AG08396 (cell line): ENCODE measurements around the gene ASPG.
A peak's percentile ranks its signal among the peaks of the same experiment; 100 is the strongest.

Source experiments
- DNase-seq: peaks from one replicate; pipeline ENCODE4 v3.0.0; 2012; ENCODE audit warnings: low spot score, mixed read lengths

The ASPG gene

DNA sequence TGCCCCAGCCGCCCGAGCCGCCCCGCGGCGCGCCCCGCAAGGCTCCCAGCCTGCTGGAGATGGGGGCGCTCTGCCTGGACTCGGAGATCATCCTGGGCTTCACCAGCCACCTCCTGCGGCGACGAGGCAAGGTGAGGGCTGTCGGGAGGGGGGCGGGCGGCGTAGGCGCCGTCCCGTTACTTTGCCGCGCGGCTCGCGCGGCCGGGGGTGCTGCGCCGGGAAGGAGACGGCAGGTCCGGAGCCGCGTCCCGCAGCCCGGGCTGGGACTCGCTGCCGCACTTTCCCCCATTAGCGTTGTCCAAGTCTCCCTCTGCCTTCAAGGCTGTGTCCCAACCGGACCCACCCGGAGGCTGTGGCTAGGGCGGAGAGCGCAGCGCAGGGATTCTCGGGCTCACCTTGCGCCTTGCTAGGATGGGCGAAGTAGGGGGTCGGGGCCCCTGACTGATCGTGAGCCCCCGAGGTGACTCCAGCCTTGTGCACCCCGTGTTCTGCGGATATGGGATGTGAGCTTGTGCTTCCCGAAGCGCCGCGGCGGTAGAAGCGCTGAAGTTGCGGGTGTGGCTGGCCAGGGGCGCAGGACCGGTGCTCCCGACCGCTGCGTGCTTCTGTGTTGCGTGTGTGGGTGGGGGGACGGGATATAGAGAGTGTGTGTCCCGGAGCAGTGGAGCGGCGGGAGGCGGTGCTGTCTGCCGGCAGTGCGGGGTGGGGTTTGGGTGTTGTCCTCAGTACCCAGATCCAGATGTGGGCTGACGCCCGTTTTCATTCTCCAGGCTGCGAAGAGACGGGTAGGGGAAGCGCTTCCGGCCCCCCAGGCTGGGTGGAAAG, 51.2 kb downstream of the ASPG start:
- DNase-seq = no peak

DNA sequence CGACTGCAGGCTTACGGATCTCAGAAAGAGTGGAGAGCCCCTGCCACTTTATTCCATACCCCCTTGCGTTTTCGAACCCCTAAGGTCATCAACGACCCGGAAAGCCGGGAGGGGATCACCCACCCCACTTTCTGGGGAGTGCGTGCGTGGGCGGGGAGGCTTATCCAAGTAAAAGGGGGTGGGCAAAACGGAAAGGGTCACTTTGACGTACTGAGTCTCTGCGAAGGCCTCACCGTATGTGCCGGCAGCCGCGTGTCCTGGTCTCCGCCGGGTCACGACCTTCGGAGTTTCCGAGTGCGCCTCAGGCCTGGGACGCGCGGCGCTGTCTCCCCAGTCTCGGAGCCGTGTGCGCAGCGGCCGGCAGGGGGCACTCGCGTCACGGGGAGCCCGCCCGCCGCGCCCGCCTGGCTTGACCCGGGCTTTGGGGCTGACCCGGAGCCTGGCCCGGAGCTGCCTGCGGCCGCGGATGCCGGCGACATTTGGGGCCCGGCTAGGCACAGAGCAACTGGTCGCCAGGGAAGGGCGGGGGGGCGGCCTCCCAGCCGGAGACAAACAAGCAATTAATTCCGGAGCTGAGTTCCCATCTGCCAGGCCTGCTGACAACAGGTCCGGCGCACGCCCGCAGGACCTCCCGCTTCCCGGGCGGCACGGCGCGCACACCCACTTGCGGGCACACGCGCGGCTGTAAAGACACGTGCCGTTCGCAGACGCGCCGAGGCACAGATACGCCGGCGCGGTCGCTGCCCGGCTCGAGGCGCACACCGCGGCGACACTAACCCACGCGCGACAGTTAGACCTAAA, 52.0 kb downstream of the ASPG start:
- DNase-seq = peak; percentile 92

DNA sequence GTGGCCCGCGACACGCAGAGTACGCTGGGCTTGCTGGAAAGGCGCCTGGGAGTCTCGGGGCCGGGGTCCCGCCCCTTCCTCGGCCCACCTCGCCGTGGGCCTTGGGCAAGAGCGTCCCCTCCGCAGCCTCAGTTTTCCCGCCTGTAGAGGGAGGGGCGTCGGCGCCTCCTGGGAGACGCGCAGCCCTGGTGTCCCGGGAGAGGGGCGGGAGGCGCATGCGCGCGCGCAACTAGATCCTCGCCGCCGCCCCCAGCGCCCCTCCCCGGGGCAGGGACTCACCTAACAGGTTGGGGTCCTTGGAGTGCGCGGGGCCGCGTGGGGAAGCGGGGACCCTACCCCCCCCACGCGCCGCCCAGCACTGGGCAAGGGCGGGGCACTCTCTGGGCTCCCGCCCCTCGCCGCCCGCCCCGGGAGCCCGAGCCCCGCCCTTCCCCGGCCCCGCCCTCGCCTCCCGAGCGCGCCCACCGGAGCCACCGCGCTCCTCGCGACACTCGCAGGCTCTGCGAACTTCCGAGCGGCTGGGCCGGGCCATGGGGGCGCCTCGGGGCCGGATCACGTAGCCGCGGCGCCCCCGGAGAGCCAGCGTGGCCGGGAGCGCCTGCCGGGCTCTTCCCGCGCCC, 52.7 kb downstream of the ASPG start, which contains the start of gene KIF26A:
Gene KIF26A, plus strand, starts transcription at position 490 of the 620 bp plus-strand sequence. CDS start 136 bp downstream, outside the sequence.
- DNase-seq = peak; percentile 67

DNA sequence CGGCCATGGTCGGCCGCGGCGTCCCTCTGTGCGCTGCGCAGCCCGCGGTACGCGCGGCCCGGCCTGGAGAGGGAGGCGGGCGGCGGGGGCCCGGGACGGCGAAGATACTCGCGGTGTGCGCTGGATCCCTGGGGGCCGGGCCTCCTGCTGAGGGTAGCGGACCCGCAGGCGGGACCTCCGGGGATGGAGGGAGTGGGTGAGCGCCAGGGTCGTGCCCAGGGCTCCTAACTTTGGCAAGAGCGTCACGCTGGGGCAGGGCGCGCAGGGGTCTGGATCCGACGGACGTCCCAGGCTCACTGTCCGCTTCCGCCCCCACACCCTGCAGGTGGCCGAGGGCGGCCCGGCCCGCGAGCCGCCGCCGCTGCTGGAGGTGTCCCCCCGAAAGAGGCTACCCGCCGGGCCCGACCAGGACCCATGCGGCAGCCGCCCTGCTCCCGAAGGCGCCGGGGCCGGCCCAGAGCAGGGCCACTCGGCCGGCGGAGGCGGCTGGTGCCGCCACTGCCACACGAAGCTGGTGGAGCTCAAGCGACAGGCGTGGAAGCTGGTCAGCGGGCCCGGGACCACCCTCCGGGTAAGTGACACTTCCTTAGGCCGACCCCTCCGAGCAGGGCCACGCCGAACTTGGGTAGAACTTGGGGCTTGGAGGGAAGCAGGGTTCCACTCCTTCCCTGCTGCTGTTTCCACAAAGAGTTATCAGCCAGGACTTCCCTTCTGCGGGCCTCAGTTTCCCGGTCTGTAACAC, 53.4 kb downstream of the ASPG start:
- DNase-seq = no peak

DNA sequence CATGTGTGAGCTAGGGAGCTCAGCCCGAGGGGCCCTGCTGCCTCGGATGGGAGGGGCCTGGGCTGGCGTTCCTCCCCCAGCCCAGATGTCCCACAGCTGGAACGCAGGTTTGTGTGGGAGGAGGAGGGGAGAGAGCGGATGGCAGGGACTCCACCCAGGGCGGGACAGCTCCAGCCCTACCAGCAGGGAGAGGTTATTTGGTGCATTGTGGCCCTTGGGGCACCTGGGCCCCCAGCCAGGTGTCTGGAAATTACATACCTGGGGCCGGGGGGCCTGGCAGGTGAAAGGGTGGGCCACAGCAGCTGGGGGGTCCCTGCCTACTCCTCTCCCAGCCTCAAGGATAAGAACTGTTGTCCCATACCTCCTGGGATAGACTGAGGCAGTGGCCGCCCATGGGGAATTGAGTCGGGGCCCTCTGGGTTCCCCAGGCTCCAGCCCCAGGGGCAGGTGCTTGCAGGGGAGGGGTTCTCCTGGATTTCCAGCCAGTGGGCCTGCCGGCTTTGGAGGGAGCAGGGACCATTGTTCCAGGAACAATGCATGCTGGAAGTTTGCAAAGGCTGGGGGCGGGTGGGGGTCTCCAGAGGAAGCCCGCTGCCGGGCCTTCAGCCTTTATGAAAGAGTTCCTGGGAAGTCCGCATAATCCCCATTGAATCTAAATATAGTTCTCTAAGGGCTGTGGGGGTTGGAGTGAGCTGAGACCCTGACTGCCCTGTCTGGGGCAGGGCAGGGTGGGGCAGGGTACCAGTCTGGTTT, 54.1 kb downstream of the ASPG start:
- no peak for DNase-seq

DNA sequence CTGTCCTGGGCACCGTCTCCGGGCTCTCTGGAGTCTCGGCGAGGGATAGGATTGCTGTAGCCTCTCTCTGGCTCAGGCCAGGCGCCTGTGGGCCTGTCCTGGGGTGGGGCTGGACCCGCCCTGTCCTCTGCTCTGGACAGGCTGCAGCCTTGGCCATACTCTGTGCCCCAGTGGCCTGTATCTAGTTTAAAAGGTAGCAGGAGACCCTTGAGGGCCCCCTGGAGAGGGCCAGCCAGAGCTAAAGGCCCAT, 54.6 kb downstream of the ASPG start:
- DNase-seq = no peak

DNA sequence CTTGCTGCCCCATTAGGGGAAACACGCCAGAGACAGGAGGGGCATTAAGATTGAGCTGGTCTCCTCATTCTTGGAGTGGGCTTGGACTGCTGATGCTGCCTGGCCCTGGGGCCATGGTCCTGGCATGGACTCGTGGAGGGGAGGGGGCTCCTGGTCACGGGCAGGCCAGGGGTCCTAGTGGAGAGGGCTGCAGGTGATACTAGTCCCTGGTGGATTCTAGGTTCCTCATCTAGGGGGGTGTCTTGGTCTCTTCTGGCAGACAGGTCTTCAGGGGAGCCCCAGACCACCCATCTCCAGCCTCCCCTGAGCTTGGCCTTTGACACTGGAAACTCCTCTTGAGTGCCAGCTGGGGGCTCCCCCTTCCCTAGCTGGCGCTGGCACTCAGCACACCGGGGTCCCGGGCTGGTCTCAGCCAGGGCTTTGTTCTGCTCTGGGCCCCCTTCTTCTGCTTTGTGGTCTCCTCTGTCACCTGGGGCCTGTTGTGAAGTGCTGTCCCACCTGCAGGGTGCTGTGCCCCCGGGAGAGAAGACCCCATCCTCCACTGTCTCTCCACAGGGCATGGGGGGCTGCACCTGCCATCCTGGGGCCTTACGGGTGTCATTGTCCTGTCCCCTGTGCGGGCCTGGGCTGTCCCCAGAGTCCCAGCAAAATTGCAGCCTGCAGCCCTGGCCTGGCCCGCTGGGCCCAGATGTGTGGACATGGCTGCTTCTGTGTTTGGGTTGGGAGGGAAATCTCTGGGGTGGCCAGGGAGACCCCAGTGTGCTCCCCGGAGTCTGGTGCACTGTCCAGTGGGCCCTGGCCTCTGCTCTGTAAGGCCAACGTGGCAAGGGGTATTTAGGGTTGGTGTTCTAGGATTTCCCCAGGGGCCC, 55.2 kb downstream of the ASPG start:
- DNase-seq = no peak

DNA sequence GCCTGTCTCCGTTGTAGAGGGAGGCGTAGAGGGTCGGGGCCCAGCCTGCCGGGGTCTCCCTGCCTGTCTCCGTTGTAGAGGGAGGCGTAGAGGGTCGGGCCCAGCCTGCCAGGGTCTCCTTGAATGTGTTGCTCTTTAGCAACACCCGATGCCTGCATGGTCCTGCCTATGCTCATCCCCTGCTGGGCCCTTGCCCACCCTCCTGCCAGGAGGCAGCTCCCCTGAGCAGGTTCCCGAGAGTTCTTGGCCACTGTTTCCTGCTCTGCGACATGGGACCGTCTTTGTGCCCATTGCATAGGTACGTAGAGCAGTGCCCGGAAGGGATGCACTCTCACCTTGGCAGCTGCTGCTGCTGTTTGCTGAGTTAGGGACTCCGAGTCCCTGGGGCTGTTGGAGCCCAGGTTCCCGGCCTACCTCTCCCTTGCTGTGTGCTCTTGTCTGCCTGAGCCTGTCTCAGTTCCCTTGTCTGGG, 56.2 kb downstream of the ASPG start:
- no peak for DNase-seq

DNA sequence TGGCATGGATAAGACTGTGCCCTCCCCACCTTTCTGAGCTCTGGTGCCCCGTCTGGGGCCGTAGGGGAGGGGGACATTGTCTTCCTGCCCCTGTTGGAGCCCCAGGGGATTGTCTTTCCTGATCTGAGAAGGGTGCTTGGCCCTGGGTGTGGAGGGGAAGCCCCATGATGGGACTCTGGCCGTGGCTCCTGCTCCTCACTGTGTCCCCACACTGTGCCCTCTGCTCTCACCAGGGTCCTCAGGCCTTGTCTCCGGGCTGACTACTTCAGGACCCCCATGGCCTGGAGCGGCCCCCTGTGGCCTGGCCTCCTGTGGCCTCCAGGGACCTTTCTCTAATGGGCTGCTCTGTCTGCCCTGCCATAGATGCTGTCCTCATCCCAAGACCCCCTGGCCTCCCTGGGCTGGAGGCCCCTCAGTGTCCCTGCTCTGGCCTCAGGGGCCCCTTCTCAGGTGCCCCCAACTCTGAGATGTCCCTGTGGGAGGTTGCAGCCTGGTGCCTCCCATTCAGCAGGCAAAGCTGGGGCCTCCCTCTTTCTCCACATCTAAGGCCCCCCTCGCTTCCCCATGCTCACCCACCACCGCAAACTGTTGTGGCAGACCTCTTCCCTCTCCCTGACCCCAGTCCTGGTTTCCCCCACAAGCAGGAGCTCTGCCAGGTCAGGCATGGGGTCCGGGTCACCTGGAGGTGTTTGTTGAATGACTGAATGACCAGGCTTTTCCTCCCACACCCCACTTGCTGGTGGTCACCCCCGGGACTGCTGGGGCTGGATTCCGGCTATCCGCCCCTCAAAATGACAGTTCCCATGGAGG, 56.8 kb downstream of the ASPG start:
- DNase-seq = no peak

DNA sequence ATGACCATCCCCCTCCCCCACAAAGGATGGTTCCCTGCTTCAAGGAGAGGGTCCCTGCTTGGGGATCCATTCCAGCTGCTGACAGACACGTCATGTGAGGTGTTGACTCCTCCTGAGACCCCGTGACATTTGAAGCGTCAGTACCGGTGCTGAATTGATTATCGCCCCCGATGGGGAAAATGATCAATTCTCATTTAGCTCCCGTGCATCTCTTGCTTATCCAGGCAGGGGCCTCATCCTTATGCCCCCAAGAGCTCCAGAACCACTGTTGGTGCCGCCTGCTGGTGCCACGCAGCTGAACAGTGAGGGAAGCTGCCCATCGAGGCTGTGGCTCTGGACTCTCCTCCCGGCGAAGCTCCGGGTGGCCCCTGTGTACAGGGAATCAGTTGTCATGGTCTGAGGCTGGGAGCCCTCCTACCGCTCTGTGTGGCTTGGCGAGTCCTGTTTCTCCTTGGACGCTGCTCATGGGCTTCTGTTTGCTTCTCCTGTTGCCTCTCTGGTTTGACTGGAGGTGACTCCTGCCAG, 57.5 kb downstream of the ASPG start:
- no peak for DNase-seq

DNA sequence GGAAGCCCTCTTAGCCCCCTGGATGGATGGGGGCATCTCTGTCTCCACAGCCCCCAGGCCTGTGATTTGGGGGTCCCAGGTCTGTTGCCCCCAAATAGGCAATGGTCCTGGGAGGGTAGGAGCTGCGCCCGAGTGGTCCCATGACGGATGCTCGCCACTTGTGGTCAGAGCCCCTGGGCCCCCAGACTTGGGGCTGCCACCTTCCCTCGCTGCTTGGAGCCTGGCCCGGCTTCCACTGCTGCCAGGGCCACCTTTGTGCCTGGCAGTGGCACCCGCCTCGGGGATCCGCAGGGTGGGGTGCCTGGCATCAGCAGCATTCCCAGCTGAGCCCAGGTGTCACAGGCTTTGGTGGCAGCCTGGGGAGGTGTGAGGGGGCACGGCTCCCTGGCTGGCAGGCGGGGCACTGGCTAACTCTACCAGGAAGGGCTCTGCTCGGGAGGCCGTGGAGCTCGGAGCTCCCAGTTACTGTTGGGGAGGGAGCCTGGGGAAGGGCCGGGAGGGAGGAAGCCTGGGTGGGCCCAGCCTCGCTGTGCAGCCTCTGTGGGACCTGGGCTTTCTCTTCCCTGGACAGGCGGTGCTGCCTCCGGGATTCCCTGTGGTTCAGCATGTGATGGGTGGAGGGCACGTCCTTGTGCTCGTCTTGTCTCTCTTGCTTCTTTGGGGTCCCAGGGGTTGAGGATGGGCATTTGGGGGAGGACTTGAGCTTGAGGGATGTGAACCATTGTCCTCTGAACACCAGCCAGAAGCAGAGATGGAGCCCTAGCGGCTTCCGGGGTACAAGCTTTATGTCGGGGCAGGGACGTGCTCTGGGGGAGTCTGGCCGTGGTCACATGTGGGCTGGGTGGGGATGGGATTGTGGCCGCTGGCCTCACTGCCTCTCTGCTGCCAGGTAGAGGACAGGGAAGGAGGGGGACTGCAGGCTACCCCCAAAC, 58.3 kb downstream of the ASPG start:
- no peak for DNase-seq

DNA sequence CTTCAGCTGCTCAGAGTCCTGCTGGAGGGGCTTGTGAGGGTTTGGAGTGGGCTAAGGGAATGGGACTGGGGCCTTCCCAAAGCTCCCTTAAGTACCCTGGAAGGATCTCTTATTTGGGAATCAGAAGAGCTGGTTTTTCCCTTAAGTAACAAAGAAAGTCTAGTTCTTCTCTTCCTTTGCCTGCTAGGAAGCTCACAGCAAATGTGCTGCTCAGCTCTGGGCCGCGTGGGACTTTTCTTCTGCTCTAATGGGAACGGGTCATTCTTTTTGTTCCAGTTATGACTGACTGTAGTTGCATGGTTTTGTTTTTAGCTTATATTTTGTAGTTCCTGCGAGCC, 58.9 kb downstream of the ASPG start:
- DNase-seq = no peak

DNA sequence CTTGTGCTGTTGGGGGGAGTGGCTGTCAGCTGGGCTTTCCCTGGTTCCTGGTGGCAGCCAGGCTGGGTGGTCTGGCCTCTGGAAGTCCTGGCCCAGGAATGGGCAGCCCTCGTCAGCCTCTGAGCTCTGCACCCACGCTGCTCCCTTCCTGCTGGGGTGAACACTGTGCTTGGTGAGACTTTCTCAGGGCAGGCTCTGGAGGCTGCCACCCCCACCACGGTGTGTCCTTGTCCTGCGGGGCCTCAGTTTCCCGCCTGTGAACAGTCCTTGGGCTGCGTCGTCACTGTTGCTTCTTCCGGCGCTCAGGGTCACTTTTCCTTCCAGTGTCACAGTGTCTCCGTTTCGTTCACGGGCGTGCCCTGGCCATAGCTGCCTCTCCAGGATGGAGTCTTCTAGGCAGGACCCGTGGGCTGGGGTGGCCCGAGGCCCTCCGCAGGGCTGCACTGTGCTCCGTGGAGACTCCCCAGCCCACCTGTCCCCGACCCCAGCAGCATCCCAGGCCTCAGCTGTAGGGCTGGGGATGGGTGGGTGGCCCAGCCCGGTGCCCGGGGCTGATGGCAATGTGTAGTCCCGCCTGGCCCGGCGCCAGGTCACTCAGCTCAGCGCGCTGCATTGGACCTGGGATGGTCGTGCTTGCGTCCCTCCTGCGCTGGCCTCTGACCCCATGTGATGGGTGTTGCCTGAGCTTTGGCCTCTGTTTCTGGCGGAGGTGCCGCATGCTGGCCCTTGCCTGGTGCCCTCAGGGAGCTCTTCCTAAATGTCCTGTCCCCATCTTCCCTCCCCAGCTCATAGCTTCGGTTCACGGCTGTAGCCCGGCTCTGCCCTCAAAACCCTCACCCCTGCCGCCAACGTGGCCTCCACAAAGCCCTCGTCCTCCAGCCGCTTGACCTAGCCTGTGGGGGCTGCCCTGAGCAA, 59.7 kb downstream of the ASPG start:
- no peak for DNase-seq

DNA sequence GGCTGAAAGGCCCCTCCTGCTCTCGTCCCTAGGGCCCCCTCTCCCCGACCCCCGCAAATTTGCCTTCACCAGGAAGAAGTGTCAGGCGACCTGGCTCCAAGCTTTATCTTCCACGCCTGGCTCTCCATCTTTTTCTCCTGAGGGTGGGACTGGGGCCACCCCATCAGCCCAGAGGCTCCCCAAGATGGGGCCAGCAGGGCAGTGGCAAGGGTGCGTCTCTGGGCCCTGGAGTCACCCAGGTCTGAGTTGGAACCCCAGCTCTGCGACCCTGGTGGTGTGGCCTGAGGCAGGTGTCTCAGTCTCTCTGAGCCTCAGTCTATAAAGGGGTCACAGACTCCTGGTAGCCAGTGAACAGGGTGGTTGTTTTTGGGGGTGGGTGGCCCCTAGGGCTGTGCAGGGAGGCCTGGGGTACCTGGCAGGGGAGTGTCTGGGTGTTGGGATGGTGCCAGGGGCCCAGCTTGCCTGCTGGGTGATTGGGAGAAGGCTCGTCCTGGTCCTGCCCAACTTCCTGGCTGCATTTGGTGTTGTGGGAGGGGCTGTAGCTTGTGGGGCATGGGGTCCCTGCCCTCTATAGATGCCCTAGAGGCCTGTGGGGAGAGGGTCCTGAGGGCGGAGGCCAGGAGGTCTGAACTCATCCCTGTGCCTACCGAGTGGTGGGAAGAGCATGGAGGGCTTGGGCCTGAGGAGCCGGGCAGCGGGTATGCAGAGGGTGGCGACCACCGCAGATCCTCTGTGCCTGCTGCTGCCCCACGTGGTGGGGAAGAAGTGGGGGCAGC, 60.5 kb downstream of the ASPG start:
- DNase-seq = no peak

DNA sequence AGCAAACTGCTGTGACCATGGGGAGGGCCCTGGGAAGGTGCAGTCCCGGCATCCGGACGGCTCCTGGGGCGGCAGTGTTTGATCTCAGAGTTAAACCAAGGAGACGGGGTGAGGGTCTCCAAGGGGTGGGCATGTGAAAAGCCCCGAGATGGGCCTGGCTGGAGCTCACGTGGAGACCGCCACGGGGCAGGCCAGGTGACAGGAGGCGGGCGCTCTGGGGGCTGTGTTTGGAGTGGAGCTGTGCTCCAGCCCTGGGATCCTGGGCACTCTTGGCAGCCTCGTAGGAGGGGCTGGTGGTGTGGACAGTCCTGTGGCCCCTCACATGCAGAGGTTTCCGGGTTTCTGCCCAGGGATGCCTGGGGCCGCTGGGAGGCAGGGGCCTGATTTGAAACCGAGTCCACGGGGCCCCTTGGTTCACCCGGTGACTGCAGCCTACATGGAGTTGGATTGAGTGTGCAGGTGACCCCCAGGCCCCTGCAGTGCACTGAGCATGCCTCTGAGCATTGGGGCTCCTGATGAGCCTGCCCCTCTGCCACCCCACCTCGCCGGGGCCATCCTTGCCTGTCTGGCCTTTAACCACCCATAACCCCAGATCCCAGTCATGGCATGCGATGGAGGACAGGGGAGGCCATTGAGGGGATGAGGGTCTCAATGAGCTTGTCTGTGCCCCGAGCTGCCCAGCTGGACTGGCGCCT, 61.3 kb downstream of the ASPG start:
- no peak for DNase-seq
